ENCODE data around the gene RNF157.

RNF157 gene

DNA sequence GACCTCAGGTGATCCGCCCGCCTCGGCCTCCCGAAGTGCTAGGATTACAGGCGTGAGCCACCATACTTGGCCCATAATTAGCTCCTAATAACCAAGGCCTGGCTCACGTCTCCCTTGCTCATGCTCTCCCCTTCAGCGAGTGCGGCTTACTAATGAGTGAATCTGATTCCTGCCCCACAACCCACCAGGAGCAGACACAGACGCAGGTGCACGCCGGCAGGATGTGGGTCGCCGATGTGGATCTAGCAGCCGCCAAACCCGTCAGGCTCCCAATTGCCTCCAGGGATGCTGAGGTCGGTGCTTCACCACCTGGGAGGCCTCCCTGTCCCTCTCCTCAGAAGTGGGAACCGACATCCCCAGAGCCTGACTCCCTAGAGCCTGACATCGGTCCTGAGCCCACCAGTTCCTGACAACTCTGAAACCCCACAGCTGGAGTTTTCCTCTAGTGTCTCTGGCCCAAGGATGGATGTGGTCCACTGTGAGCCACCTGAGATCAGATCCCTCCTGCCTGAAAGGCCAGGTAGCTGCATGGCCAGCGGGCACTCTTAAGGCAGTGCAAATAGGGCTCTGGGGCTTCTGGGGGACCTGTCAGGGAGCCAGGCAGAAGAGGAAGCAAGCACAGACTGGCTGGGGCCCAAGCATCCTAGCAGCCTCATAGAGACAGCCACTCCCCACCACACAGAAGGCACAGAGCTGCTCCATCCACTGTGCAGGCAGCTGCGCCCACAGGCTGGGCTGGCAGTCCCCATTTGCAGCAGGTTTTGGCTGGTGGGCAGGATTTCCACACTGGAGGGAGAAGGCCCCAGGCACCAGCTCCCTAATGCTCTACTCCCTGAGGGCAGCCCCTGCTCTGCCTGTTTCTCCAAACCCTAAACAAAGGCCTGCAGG lies 147.5 kb downstream of the RNF157 start:
- DNase-seq (ENCODE audit: low read depth, low spot score): no peak

Data from activated naive CD8-positive, alpha-beta T cell treated with anti-CD3 and anti-CD28 coated beads, Interleukin-2, amount 50 U/mL, for 16 hours (primary cell).